Endothelial cell of umbilical vein (primary cell): ENCODE data around the gene DESI2. TPM values are rescaled to one million over a fixed set of nuclear protein-coding genes. Genes with fewer than 3 reads are reported as not detected.
"Not testable (repeated sequence)": the region's sequence is repeated elsewhere in the genome, so short reads cannot be mapped to it uniquely, and the experiment has no call there.

Source experiments
- BruUV-seq: library from RNA; stranded (reverse); fragments of 400-500 nt; replicated peaks from 2 replicates; lab custom pipeline; 2021; lab: Mats Ljungman, UMichigan
- CTCF ChIA-PET: fragments of 300-600, 350-600 bp; sonication (Branson Sonifier 250); formaldehyde crosslinking; loops from one replicate; lab custom pipeline; 2021; ENCODE audit warnings: antibody characterized with exemption, inconsistent platforms; lab: Charles Lee
- POLR2A ChIA-PET: fragments of 300-600, 350-600 bp; sonication (Branson Sonifier 250); formaldehyde crosslinking; loops from one replicate; lab custom pipeline; 2021; ENCODE audit warnings: antibody characterized with exemption, inconsistent platforms; lab: Charles Lee
- DNase-seq: peaks from one replicate; pipeline ENCODE4 v3.0.0-alpha.2; 2011; ENCODE audit warnings: low read depth, low spot score
- FAIRE-seq: peaks from 2 replicates; lab custom pipeline; 2011; peaks lifted over from hg19 to GRCh38; lab: Jason Lieb, UNC
- H2AFZ ChIP-seq: 2 replicates; pipeline ENCODE4 v1.6.0; 2012; ENCODE audit warnings: low read depth, low read length, control low read depth, inconsistent platforms
- H3K27ac ChIP-seq: 2 replicates; pipeline ENCODE4 v1.5.1; 2011; ENCODE audit warnings: low read depth, mild to moderate bottlenecking, control low read depth, low read length, moderate library complexity; ENCODE audit not compliant: insufficient read depth
- H3K27me3 ChIP-seq, 2 experiments: 2 replicates each; pipeline versions ENCODE4 v1.6.0 to v1.6.1; 2011; ENCODE audit warnings: low read length in 2 of 2, mixed read lengths in 1 of 2; ENCODE audit not compliant: control insufficient read depth in 2 of 2, insufficient read depth in 2 of 2
- H3K36me3 ChIP-seq, 2 experiments: 2 replicates in 1 of 2; 3 replicates in 1 of 2; pipeline ENCODE4 v1.5.1; 2011; ENCODE audit warnings: low read length in 2 of 2, mild to moderate bottlenecking in 1 of 2, moderate library complexity in 1 of 2; ENCODE audit not compliant: control insufficient read depth in 2 of 2, insufficient read depth in 2 of 2; ENCODE audit errors: extremely low read depth in 1 of 2
- H3K4me1 ChIP-seq: 3 replicates; pipeline ENCODE4 v1.5.1; 2011; ENCODE audit warnings: mild to moderate bottlenecking, low read length; ENCODE audit not compliant: control insufficient read depth, insufficient read depth; ENCODE audit errors: extremely low read depth
- H3K4me2 ChIP-seq: 2 replicates; pipeline ENCODE4 v1.6.1; 2011; ENCODE audit warnings: low read length, control low read depth, mixed read lengths; ENCODE audit not compliant: insufficient read depth
- H3K4me3 ChIP-seq, 3 experiments: fragments of 200-600 bp in 1 of 3; sonication (generic), shearing (Covaris generic) in 1 of 3; replicated peaks in 1 of 3; 2 replicates each; pipeline ENCODE4 v1.5.1; 2011 to 2016; ENCODE audit warnings: control low read depth in 3 of 3, low read length in 3 of 3, mild to moderate bottlenecking in 2 of 3, inconsistent platforms in 1 of 3, low read depth in 1 of 3, moderate library complexity in 1 of 3; ENCODE audit not compliant: insufficient read depth in 1 of 3
- H3K79me2 ChIP-seq: 2 replicates; pipeline ENCODE4 v1.6.0; 2012; ENCODE audit warnings: low read length, inconsistent platforms; ENCODE audit not compliant: control insufficient read depth, insufficient read depth
- H3K9ac ChIP-seq: replicated peaks from 2 replicates; pipeline ENCODE3; 2011; ENCODE audit warnings: low read length, control low read depth; ENCODE audit not compliant: insufficient read depth; ENCODE audit errors: extremely low read depth
- H3K9me1 ChIP-seq: replicated peaks from 3 replicates; pipeline ENCODE4 v1.6.0; 2011; ENCODE audit warnings: mild to moderate bottlenecking, low read length; ENCODE audit not compliant: control insufficient read depth, insufficient read depth; ENCODE audit errors: extremely low read depth
- H3K9me3 ChIP-seq: replicated peaks from 2 replicates; pipeline ENCODE4 v1.5.1; 2012; ENCODE audit warnings: low read length, inconsistent platforms; ENCODE audit not compliant: control insufficient read depth, insufficient read depth
- H4K20me1 ChIP-seq: replicated peaks from 2 replicates; pipeline ENCODE3; 2011; ENCODE audit warnings: mild to moderate bottlenecking, low read length; ENCODE audit not compliant: control insufficient read depth, insufficient read depth; ENCODE audit errors: extremely low read depth
- CTCF ChIP-seq, 2 donors: IDR thresholded peaks; 1 replicate in 1 of 2; 2 replicates in 1 of 2; pipeline ENCODE4 v1.5.1; 2011; ENCODE audit warnings: low read length in 2 of 2, mild to moderate bottlenecking in 2 of 2, moderate library complexity in 2 of 2, control low read depth in 1 of 2, inconsistent platforms in 1 of 2, low read depth in 1 of 2; ENCODE audit not compliant: insufficient read depth in 1 of 2; ENCODE audit errors: extremely low read depth in 1 of 2
- EZH2 ChIP-seq: IDR thresholded peaks from 2 replicates; pipeline ENCODE4 v1.6.1; 2012; ENCODE audit warnings: borderline replicate concordance, low read depth, mild to moderate bottlenecking, moderate library complexity, low read length, inconsistent platforms; ENCODE audit not compliant: severe bottlenecking
- FOS ChIP-seq: IDR thresholded peaks from 2 replicates; pipeline ENCODE4 v1.6.1; 2011; ENCODE audit warnings: mild to moderate bottlenecking, low read length, moderate library complexity, borderline replicate concordance; ENCODE audit not compliant: insufficient read depth
- GATA2 ChIP-seq: IDR thresholded peaks from 2 replicates; pipeline ENCODE4 v1.7.0; 2011; ENCODE audit warnings: low read depth, mild to moderate bottlenecking, moderate library complexity, mixed read lengths, low read length; ENCODE audit not compliant: insufficient read length, insufficient read depth
- JUN ChIP-seq: IDR thresholded peaks from 2 replicates; pipeline ENCODE4 v1.6.1; 2011; ENCODE audit warnings: borderline replicate concordance, low read depth; ENCODE audit not compliant: insufficient read length, insufficient read depth
- MAX ChIP-seq: IDR thresholded peaks from 2 replicates; pipeline ENCODE4 v1.6.1; 2011; ENCODE audit not compliant: insufficient read depth, insufficient read length
- MYC ChIP-seq: IDR thresholded peaks from one replicate; pipeline ENCODE4 v1.6.1; 2011; ENCODE audit warnings: mild to moderate bottlenecking, low read depth, low read length
- POLR2A ChIP-seq: IDR thresholded peaks from 2 replicates; pipeline ENCODE4 v1.6.1; 2012; ENCODE audit warnings: low read depth, mild to moderate bottlenecking, control low read depth, low read length
- POLR2AphosphoS5 ChIP-seq: IDR thresholded peaks from 2 replicates; pipeline ENCODE4 v1.6.1; 2012; ENCODE audit warnings: low read depth, mild to moderate bottlenecking, control low read depth, low read length, moderate library complexity; ENCODE audit not compliant: insufficient read depth
- dilution Hi-C: fragments of 300-500 bp; cut with MboI; formaldehyde crosslinking; loops from one replicate; pipeline ENCODE4 v1.15.0; 2019; ENCODE audit warnings: low sequenced_read_pairs; ENCODE audit not compliant: extremely low pct_ligation_motif_present
- intact Hi-C: fragments of 100-400 bp; cut with micrococcal nuclease; formaldehyde crosslinking; loops from one replicate; pipeline ENCODE4 v1.10.0; 2022
- polyA plus RNA-seq, 4 experiments: library from polyadenylated mRNA; depleted of rRNA in 3 of 4; stranded (reverse) in 3 of 4; unstranded in 1 of 4; fragments of >200 nt; gene quantifications; 2 replicates each; pipeline versions ENCODE4 v1.2.1 to v1.2.3, GENCODE V29; 2011 to 2012; ENCODE audit warnings: missing spikeins in 1 of 4
- total RNA-seq: library from RNA; stranded (reverse); gene quantifications from 2 replicates; pipeline ENCODE4 v1.2.3, GENCODE V29; 2021

Gene DESI2
- total and polyA plus RNA-seq, 2 donors (not counting 3 experiments of a cell fraction or from before 2014, with no cell fraction given): 22.9 to 37.2 TPM

- peaks cover 5% of the 10 kb centered on the region for H3K4me1 ChIP-seq
- DNase-seq: no peak
- H3K9ac ChIP-seq: no peak overlapping the region
- no peak overlapping the region for H3K4me2 ChIP-seq
- H4K20me1 ChIP-seq: peaks cover 6% of the 10 kb centered on the region
- H3K79me2 ChIP-seq: peaks cover 43% of the 10 kb centered on the region
- intact Hi-C loops: no loop called here
- TF ChIP-seq MYC (no peak), JUN (no peak), POLR2AphosphoS5 (no peak), GATA2 (no peak), FOS (no peak), MAX (no peak), POLR2A (no peak), CTCF (IDR thresholded peaks at IDR 0.05; ENCODE audit: extremely low read depth in 1 of 2, insufficient read depth in 1 of 2, low read depth in 1 of 2, low read length in 2 of 2) (no peak), EZH2 (no peak)
- ChIA-PET CTCF (interaction anchor here (0.7 kb wide), 1 partner anchor 77 kb away, joined by 3 read pairs; no protein-coding TSS in a partner anchor), POLR2A (no interaction called here)
- no TSS peak for BruUV-seq
- no peak overlapping the region for H3K4me3 ChIP-seq
- H3K27ac ChIP-seq: no peak overlapping the region
- H2AFZ ChIP-seq: no peak overlapping the region
- no peak for FAIRE-seq
- H3K9me3 ChIP-seq: no peaks in the 10 kb centered on the region
- no peaks in the 10 kb centered on the region for H3K9me1 ChIP-seq
- no peaks in the 10 kb centered on the region for H3K27me3 ChIP-seq
- dilution Hi-C loops: no loop called here
- H3K36me3 ChIP-seq: no peaks in the 10 kb centered on the region
These were observed 27.7 kb downstream of the DESI2 start for GRCh38 chr1:244680667-244681066.

- H3K27me3 ChIP-seq, H2AFZ ChIP-seq, BruUV-seq, H3K9me1 ChIP-seq, H3K9ac ChIP-seq, H3K4me3 ChIP-seq, H4K20me1 ChIP-seq, H3K4me2 ChIP-seq, CTCF ChIA-PET, dilution Hi-C loops, intact Hi-C loops, H3K36me3 ChIP-seq, H3K27ac ChIP-seq, DNase-seq, H3K9me3 ChIP-seq, FAIRE-seq, POLR2A ChIA-PET: not testable (repeated sequence)
- peaks cover 42% of the 10 kb centered on the region for H3K79me2 ChIP-seq
- peaks cover 12% of the 10 kb centered on the region for H3K4me1 ChIP-seq
These were observed 29.2 kb downstream of the DESI2 start for GRCh38 chr1:244682087-244682486.
